Measurements from ENCODE around the gene ALOX15B.

ALOX15B gene

GRCh38 chr17:8072341-8072728 is 33.5 kb downstream of the ALOX15B start:
- no peak for TF ChIP-seq GATA3 (IDR thresholded peaks at IDR 0.05; ENCODE audit: low read depth, low read length)

- no peak for TF ChIP-seq GATA2 (IDR thresholded peaks at IDR 0.05; ENCODE audit: low read depth, low read length)
- no peak for TF ChIP-seq GATA3 (IDR thresholded peaks at IDR 0.05; ENCODE audit: low read depth, low read length)
Observed at GRCh38 chr17:8072729-8073461, 34.0 kb downstream of the ALOX15B start.

- TF ChIP-seq GATA2 (IDR thresholded peaks at IDR 0.05; ENCODE audit: low read depth, low read length) (no peak), GATA3 (IDR thresholded peaks at IDR 0.05; ENCODE audit: low read depth, low read length) (no peak)
Observed at GRCh38 chr17:8073627-8074484, 35.0 kb downstream of the ALOX15B start.

- TF ChIP-seq GATA3 (IDR thresholded peaks at IDR 0.05; ENCODE audit: low read depth, low read length) (no peak), GATA2 (IDR thresholded peaks at IDR 0.05; ENCODE audit: low read depth, low read length) (no peak)
Observed at GRCh38 chr17:8074554-8074953, 35.7 kb downstream of the ALOX15B start.

DNA sequence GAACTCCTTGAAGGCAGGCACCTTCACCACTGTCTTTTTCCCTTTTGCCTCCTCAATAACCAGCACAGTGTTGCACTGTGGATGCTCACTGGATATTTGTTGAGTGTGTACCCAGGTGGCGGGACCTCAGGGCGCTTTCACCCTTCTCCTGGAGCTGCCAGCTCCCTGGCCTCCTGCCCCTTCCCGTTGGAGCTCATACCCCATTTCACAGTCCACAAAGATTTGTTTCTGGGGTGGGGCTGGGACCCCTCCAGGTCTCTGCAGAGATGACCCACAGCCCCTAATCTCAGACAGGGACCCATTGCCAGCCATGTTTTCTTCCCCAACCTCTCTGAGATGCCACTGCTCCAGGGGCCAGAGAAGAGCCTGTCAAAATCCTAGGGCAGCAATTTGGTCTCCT is 36.2 kb downstream of the ALOX15B start:
- TF ChIP-seq GATA3 (IDR thresholded peaks at IDR 0.05; ENCODE audit: low read depth, low read length) (no peak), GATA2 (IDR thresholded peaks at IDR 0.05; ENCODE audit: low read depth, low read length) (no peak)

GRCh38 chr17:8075574-8076342 is 36.9 kb downstream of the ALOX15B start:
- TF ChIP-seq GATA3 (IDR thresholded peaks at IDR 0.05; ENCODE audit: low read depth, low read length) = no peak
- TF ChIP-seq GATA2 (IDR thresholded peaks at IDR 0.05; ENCODE audit: low read depth, low read length) = no peak

DNA sequence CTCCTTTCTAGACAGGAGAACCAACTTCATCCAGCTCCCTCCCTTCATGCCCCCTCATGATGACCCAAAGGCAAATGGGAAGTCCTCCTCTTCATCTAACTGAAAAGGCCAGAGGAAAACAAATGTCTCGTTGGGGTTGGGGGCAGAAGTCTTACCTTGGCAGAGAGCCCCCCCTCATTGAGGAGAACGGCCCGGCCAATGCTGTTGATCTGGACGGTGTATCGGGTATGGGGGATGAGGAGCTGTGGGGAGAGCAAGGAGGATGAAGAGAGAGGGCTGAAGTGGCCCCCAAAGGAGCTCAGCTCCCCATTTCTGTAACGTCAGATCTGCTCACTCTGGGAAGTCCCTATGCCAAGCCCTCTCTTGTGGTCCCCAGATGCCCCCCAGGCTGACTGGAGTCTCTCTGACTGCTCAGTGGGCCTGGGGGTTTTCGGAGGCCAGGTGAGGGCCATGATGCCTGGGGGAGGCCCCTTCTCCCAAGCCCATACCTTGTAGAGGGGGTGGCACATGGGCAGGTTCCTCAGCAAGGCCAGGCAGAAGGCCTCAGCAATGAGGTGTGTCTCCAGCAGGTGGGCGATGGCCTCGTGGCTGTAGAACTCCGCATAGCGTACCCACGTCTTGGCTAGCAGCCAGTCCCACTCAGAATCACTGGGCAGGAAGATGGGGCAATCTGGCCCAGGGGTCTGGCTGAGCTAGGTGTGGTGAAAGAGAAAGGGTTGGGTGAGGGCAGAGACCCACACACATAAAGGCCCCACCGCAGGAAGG is 37.8 kb downstream of the ALOX15B start:
- no peak for TF ChIP-seq GATA2 (IDR thresholded peaks at IDR 0.05; ENCODE audit: low read depth, low read length)
- TF ChIP-seq GATA3 (IDR thresholded peaks at IDR 0.05; ENCODE audit: low read depth, low read length) = no peak

DNA sequence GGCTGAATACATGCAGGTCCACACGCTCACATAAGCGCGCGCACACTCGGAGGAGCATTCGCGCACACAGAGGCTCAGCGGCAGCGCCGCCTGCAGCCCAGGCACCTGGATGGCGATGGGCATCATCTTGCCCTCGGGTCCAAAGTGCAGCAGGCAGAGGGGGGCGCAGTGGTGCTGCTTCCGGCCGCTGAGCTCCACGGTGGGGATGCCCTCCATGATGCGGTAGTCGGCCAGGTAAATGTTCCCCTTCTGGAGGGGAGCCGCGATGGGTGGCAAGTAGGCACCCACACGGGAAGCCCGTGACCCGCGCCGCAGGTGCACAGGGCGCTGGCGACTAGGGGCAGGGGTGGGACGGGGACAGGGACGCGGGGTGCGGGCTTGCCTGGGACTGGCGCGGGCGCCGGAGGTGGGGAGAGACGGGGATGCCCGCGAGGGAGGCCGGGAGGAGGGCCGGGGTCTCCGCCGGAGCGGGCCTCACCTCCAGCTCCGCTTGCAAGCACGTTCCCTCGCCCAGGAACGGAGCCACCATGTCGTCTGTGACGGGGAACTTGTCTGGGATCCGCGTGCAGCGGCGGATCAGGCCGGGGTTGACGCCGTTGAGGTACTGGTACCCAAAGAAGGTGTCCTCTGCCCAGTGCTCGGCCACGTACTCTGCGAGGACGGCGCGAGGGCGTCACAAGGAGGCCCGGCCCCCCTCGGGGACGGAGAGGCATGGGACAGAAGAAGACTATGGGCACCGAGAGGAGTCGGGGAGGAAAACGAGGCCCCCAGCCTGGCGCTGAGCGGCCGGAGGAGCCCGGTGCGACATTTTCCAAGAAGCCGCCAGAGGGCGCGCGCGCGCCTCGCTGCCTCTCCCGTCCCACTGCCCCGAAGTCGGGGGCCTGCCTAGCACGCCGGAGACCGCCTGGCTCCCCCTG is 40.7 kb downstream of the ALOX15B start:
- TF ChIP-seq GATA2 (IDR thresholded peaks at IDR 0.05; ENCODE audit: low read depth, low read length) = no peak

- TF ChIP-seq GATA2 (IDR thresholded peaks at IDR 0.05; ENCODE audit: low read depth, low read length) (no peak), GATA3 (IDR thresholded peaks at IDR 0.05; ENCODE audit: low read depth, low read length) (no peak)
Observed at GRCh38 chr17:8080208-8080798, 41.4 kb downstream of the ALOX15B start.

DNA sequence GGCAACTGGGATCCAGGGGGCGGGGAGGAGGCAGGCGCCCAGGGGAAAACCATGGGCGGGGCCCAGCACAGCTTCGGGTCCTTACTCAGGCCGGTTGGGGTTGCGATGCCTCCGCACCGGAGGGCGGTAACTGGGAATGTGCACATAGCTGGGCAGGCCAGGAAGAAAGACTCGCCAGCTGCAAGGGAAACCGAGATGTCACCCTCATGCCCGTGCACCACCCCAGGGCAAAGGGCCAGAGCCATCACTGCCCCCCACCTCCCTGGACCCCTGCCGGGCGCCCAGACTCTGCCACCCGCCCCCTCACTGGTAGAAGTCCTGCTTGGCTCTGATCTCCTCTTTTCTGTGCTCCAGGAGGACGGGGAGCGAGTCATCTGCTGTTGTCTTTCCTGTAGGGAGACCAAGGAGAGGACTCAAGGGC is 42.0 kb downstream of the ALOX15B start:
- TF ChIP-seq GATA3 (IDR thresholded peaks at IDR 0.05; ENCODE audit: low read depth, low read length) (no peak), GATA2 (IDR thresholded peaks at IDR 0.05; ENCODE audit: low read depth, low read length) (no peak)

DNA sequence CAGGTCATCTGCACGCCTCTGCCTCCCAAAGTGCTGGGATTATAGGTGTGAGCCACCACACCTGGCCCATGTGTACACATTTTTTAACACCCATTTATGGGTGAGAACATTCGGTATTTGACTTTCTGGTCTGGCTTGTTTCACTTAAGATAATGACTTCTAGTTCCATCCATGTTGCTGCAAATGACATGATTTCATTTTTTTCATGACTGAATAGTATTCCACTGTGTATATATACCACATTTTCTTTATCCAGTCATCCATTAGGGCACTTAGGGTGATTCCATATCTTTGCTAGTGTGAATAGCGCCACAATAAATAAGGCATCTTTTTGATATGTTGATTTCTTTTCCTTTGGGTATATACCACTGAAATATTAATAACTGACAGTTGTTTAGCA is 43.0 kb downstream of the ALOX15B start:
- TF ChIP-seq GATA3 (IDR thresholded peaks at IDR 0.05; ENCODE audit: low read depth, low read length) = no peak
- no peak for TF ChIP-seq GATA2 (IDR thresholded peaks at IDR 0.05; ENCODE audit: low read depth, low read length)

- no peak for TF ChIP-seq GATA3 (IDR thresholded peaks at IDR 0.05; ENCODE audit: low read depth, low read length)
- no peak for TF ChIP-seq GATA2 (IDR thresholded peaks at IDR 0.05; ENCODE audit: low read depth, low read length)
Observed at GRCh38 chr17:8082292-8082691, 43.4 kb downstream of the ALOX15B start.

Measured in SH-SY5Y (cell line).